ENCODE results near the gene TOMM40L.
A peak's percentile ranks its signal among the peaks of the same experiment; 100 is the strongest.
"Not testable (repeated sequence)": the region's sequence is repeated elsewhere in the genome, so short reads cannot be mapped to it uniquely, and the experiment has no call there.

Gene TOMM40L

DNA sequence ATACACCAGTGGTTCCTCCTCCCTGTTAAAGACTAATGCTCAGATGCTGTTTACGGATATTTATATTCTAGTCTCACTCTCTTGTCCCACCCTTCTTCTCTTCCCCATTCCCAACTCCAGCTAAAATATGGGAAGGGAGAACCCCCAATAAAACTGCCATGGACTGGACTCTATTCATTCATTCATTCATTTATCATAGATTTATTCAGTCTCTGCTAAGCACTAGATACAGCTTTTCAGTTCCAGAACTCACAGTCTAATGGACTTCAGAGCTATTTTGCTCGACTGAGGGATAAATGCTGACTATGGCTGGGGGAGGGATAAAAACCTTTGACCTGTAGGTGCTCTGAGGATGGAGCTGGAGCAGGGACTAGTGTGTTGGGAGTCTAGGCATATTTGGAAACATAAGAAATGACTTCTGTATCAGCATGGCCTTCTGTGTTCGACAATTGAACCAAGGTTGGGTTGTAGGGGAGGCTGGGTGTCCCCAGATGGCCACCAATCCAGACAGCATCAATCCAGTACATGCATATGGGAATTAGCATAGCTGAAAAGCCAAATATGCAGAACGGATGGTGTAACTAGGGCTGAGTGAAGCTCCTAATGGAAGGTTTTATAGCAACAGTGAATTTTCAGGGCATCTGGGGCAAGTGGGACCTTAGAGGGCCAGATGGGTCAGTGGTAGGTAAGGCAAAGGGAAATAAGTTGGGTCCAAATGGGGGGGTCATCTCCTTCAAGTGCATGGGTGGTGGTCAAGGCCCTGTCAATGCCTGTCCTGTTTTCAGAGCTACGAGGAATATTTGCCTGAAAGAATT is 6.6 kb upstream of the TOMM40L start:
- no peak for FAIRE-seq
- no peak for DNase-seq (ENCODE audit: low spot score)

- DNase-seq (ENCODE audit: low spot score) = no peak
- no peak for FAIRE-seq
These were observed 5.9 kb upstream of the TOMM40L start for GRCh38 chr1:161220002-161220401.

DNA sequence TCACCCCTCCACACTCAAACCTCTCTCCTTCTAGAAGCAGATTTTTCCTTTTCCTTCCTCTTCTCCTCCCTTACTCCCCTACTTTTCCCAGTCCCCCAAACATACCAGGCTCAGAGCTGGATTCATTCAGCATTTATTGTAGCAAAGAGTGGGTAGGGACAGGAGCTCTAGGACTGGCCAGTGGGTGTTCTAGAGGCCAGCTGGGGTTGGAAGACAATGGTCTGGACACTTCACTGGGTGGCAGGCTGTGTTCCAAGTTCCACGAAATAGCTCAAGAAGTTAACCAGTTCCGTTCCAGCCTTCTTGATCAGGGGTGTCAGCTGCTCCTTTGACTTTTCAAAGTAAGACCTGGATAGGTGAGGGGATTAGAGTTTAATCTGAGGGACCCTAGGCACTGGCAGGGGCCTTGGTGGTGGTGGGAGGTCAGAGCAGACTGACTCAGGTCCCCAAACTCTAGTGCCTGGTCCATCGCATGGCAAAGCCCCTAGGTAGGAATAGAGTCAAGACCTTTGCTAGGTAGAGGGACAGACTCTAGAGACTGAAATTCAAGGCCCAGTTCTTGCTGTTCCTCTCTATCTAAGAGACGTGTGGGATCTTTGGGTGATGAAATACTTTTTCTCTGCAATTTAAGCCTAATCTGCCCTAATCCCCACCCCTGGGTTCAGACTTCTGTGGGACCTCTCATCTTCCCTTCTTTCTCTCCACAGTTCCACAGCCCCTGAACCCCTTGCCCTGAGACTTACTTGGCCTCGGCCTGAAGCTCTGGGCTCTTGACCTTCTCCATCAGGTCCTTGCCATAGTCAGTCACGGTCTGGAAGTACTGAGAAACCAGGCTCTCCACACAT is 3.5 kb upstream of the TOMM40L start:
- FAIRE-seq (no peak), DNase-seq (ENCODE audit: low spot score) (no peak)

GRCh38 chr1:161223805-161224694 is 1.8 kb upstream of the TOMM40L start:
- FAIRE-seq = no peak
- DNase-seq (ENCODE audit: low spot score) = no peak

DNA sequence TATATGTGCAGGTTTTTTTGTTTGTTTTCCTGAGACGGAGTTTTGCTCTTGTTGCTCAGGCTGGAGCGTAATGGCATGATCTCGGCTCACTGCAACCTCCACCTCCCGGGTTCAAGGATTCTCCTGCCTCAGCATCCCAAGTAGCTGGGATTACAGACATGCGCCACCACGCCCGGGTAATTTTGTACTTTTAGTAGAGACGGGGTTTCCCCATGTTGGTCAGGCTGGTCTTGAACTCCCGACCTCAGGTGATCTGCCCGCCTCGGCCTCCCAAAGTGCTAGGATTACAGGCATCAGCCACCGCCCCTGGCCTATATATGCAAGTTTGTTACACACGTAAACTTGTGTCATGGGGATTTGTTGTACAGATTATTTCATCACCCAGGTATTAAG is 1.2 kb upstream of the TOMM40L start:
- not testable (repeated sequence) for DNase-seq (ENCODE audit: low spot score); FAIRE-seq

DNA sequence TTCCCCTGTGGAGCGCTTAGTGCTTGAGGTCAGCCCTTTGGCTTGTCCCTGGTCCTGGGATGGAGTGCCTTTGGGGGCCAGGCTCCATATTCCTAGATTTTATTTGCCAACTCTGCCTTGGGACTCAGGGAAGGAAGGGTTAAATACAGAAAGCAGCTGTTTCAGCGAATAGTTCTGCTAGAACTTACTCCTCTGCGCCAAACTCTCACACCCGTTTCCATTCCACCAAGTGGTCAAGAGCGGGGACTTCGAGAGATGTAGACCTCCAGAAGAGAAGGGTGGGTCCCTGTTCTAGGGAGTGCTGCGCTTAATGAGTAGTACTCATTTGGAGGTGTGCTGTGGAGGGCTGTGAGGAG is 704 bp upstream of the TOMM40L start:
- DNase-seq (ENCODE audit: low spot score) (no peak), FAIRE-seq (no peak)

- FAIRE-seq (no peak), DNase-seq (ENCODE audit: low spot score) (no peak)
These were observed 456 bp downstream of the TOMM40L start for GRCh38 chr1:161226320-161226711.

GRCh38 chr1:161226759-161227158 is 899 bp downstream of the TOMM40L start:
- DNase-seq (ENCODE audit: low spot score) = no peak
- no peak for FAIRE-seq

DNA sequence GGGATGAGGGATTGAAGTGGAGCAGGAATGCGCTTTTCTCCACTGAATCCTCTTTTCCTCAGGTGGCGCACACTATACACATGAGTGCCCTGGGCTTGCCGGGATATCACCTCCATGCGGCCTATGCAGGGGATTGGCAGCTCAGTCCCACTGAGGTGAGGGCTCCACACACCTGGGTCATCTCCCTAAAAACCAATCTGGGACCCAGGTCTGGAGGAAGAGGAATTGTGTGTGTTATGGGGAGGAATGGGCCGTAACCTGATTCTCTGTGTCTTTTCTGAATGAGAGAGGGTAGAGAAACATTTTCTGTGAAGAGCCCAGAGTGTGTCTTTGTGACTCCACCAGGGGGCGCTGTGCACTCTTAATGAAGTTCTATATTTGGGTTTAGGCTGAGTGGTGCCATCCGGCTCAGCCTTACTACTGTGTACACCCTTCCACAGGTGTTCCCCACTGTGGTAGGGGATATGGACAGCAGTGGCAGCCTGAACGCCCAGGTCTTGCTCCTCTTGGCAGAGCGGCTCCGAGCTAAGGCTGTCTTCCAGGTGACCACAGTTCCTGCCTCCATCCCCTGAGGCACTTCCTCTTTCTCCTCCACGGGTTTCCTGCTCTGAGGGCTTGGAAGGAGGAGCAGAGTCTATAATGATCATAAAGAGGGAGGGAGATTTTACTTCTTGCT is 1.5 kb downstream of the TOMM40L start:
- FAIRE-seq = no peak

DNA sequence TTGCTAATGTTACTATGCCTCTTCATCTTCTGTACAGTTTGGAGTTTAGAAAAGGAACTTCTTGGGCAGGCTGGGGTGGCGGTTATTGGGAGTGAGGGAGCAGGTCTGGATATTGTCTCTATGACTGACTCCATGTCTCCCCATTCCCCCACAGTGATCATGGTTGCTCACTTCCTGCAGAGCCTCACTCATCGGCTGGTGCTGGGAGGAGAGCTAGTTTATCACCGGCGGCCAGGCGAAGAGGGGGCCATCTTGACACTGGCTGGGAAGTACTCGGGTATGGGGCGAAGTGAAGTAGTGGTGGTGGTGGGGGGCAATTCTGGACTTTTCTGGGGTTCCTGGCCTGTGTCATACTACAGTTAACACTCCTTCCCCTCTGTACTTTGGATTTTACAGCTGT is 2.2 kb downstream of the TOMM40L start:
- FAIRE-seq (no peak), DNase-seq (ENCODE audit: low spot score) (no peak)

More for the DNA sequence above, 1.5 kb downstream of the TOMM40L start:
- DNase-seq (ENCODE audit: low spot score) = peak; percentile 51

DNA sequence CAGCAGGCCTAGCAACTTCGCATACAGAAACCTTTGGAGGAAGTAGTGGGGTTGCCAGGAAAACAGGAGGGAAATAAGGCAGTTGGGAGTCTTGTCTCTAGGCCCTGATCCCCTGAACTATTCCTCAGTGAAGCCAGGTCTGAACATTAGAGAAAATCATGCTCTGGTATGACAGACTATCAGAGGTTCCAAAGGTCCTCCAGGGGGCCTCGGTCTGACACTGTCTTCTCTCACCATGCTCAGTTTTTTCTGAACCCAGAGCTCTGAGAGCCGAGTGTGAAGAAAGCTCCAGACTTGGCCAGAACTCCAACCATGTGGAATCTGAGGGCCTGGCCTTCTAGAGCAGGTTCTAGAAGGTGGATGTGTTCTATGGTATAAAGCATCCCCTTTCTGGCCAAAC is 4.0 kb downstream of the TOMM40L start:
- DNase-seq (ENCODE audit: low spot score) = no peak

GRCh38 chr1:161230762-161231161 is 4.9 kb downstream of the TOMM40L start:
- DNase-seq (ENCODE audit: low spot score) = no peak
- FAIRE-seq = no peak

More for the DNA sequence above, 4.0 kb downstream of the TOMM40L start:
- no peak for FAIRE-seq

DNA sequence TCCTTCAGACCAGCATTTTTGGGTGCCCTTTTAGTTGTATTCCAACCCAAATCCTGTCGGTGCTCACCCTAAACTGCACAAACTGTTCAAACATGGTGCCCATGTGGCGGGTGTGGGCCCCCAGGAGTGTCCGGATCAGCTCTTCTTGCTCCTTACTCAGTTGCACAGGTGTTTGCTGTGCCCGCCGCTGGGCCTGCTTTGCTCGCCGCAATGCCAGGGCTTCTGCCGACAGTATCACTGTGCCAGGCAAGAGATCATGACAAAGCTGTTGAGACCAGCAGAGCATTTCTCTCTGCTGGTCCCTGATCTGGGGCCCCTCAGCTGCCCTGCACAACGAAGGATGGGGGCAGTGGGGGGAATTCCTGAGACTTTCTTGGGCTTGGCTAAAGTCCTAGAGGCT is 7.2 kb downstream of the TOMM40L start:
- no peak for FAIRE-seq
- DNase-seq (ENCODE audit: low spot score) = no peak

- FAIRE-seq = no peak
- DNase-seq (ENCODE audit: low spot score) = no peak
These were observed 10.3 kb downstream of the TOMM40L start for GRCh38 chr1:161235957-161236775.

GRCh38 chr1:161238039-161238473 is 12.2 kb downstream of the TOMM40L start, which contains the start of gene NR1I3:
TSS of gene NR1I3 (minus strand) at chr1:161238203. CDS start at chr1:161236565, 1,638 bp downstream.
- no peak for FAIRE-seq
- DNase-seq (ENCODE audit: low spot score) = no peak

- FAIRE-seq (no peak), DNase-seq (ENCODE audit: low spot score) (no peak)
These were observed 15.8 kb downstream of the TOMM40L start for GRCh38 chr1:161241682-161242081.

GRCh38 chr1:161242313-161242712 is 16.5 kb downstream of the TOMM40L start:
- DNase-seq (ENCODE audit: low spot score) (peak; percentile 51), FAIRE-seq (no peak)

- FAIRE-seq (no peak), DNase-seq (ENCODE audit: low spot score) (no peak)
These were observed 19.0 kb downstream of the TOMM40L start for GRCh38 chr1:161244888-161245287.

- FAIRE-seq; DNase-seq (ENCODE audit: low spot score): not testable (repeated sequence)
These were observed 24.2 kb downstream of the TOMM40L start for GRCh38 chr1:161250100-161250499.

GRCh38 chr1:161250829-161251228 is 25.0 kb downstream of the TOMM40L start:
- DNase-seq (ENCODE audit: low spot score) (no peak), FAIRE-seq (no peak)

Data from RCC 7860 (cell line).